Measurements from ENCODE around the gene NPC1.

Gene NPC1

GRCh38 chr18:23528580-23529472, 57.5 kb downstream of the NPC1 start:
- DNase-seq (ENCODE audit: low read depth), result no peak
- TF ChIP-seq CTCF (IDR thresholded peaks at IDR 0.05; ENCODE audit: control insufficient read depth, extremely low read depth, insufficient read depth), result no peak
- no peak overlapping the region for H3K4me3 ChIP-seq (ENCODE audit: low read depth, low read length)

- DNase-seq (ENCODE audit: low read depth), result no peak
- no peak for TF ChIP-seq CTCF (IDR thresholded peaks at IDR 0.05; ENCODE audit: control insufficient read depth, extremely low read depth, insufficient read depth)
- no peak overlapping the region for H3K4me3 ChIP-seq (ENCODE audit: low read depth, low read length)
Observed at GRCh38 chr18:23526501-23527063, 59.7 kb downstream of the NPC1 start.

GRCh38 chr18:23524213-23524707, 62.0 kb downstream of the NPC1 start:
- H3K4me3 ChIP-seq (ENCODE audit: low read depth, low read length), result no peak overlapping the region
- no peak for DNase-seq (ENCODE audit: low read depth)
- no peak for TF ChIP-seq CTCF (IDR thresholded peaks at IDR 0.05; ENCODE audit: control insufficient read depth, extremely low read depth, insufficient read depth)

- H3K4me3 ChIP-seq (ENCODE audit: low read depth, low read length), result no peak overlapping the region
- TF ChIP-seq CTCF (IDR thresholded peaks at IDR 0.05; ENCODE audit: control insufficient read depth, extremely low read depth, insufficient read depth), result no peak
- DNase-seq (ENCODE audit: low read depth), result no peak
Observed at GRCh38 chr18:23523429-23524212, 62.7 kb downstream of the NPC1 start.

GRCh38 chr18:23521907-23522306, 64.4 kb downstream of the NPC1 start:
- no peak for DNase-seq (ENCODE audit: low read depth)
- H3K4me3 ChIP-seq (ENCODE audit: low read depth, low read length), result no peak overlapping the region
- no peak for TF ChIP-seq CTCF (IDR thresholded peaks at IDR 0.05; ENCODE audit: control insufficient read depth, extremely low read depth, insufficient read depth)

GRCh38 chr18:23521271-23521670, 65.0 kb downstream of the NPC1 start:
- DNase-seq (ENCODE audit: low read depth), result no peak
- H3K4me3 ChIP-seq (ENCODE audit: low read depth, low read length), result no peak overlapping the region
- TF ChIP-seq CTCF (IDR thresholded peaks at IDR 0.05; ENCODE audit: control insufficient read depth, extremely low read depth, insufficient read depth), result no peak
